Lower leg skin (tissue), 4 donors: ENCODE data around the gene PLBD2. TPM values are rescaled to one million over a fixed set of nuclear protein-coding genes. Genes with fewer than 3 reads are reported as not detected.
A peak's percentile ranks its signal among the peaks of the same experiment; 100 is the strongest.

Experiments used
- DNase-seq, 2 donors: peaks; one replicate each; pipeline ENCODE4 v3.0.0-alpha.2; 2019; ENCODE audit warnings: low spot score in 2 of 2
- H3K4me3 ChIP-seq: fragments of 200-600 bp; sonication (generic); 2 replicates; pipeline ENCODE4 v1.5.1; 2017; ENCODE audit warnings: mild to moderate bottlenecking, low read depth; ENCODE audit not compliant: poor library complexity, severe bottlenecking
- CTCF ChIP-seq, 3 donors: fragments of 450-650 bp; IDR thresholded peaks; one replicate each; pipeline ENCODE4 v1.5.1; 2016; ENCODE audit warnings: antibody characterized with exemption in 3 of 3, mild to moderate bottlenecking in 3 of 3, moderate library complexity in 2 of 3
- POLR2A ChIP-seq, 2 donors: fragments of 450-650 bp; IDR thresholded peaks; one replicate each; pipeline ENCODE4 v1.6.1; 2016 to 2017; ENCODE audit warnings: antibody characterized with exemption in 2 of 2, mild to moderate bottlenecking in 1 of 2, moderate library complexity in 1 of 2
- WGBS, 2 donors: methylation state at CpG; one replicate each; pipeline ENCODE4 v1.1.5; 2018; 5-methylcytosine and 5-hydroxymethylcytosine counted together
- intact Hi-C: fragments of 100-400 bp; cut with DNase I; formaldehyde crosslinking; loops from one replicate; pipeline ENCODE4 v1.15.0; 2023; ENCODE audit warnings: low total_unique reads
- total RNA-seq, 4 donors: library from RNA; depleted of rRNA; stranded (reverse); fragments of >200 nt; gene quantifications; one replicate each; pipeline ENCODE4 v1.1.0, GENCODE V29; 2016

Gene PLBD2
- total RNA-seq: 10 to 100 TPM; 18.9 to 41.2 (median 31.3) TPM

GRCh38 chr12:113358381-113359132 lies at the start of gene PLBD2:
TSS of gene PLBD2 (plus strand) at chr12:113358587. CDS start at chr12:113358601, 14 bp downstream.
- peak; percentile 92 to 98 for DNase-seq
- peak within 1 kb of the TSS; percentile 63 for H3K4me3 ChIP-seq
- TF ChIP-seq POLR2A (IDR thresholded peaks at IDR 0.05) (no peak), CTCF (IDR thresholded peaks at IDR 0.05) (no peak)
- intact Hi-C loops: no loop called here
- 0 to 1% methylated on average over 22 to 25 of the region's 67 CpGs for WGBS, 2 donors

GRCh38 chr12:113310489-113310888 lies 47.9 kb upstream of the PLBD2 start:
- no peak for DNase-seq
- H3K4me3 ChIP-seq: no peak overlapping the region
- WGBS, 2 donors: 100% methylated on average over 1 of the region's 1 CpG
- intact Hi-C loops: no loop called here
- TF ChIP-seq POLR2A (IDR thresholded peaks at IDR 0.05): no peak

GRCh38 chr12:113314121-113314529 lies 44.3 kb upstream of the PLBD2 start:
- WGBS, 2 donors: 60 to 65% methylated on average over 7 of the region's 7 CpGs
- no peak overlapping the region for H3K4me3 ChIP-seq
- no peak for DNase-seq
- TF ChIP-seq POLR2A (IDR thresholded peaks at IDR 0.05): no peak
- no peak for TF ChIP-seq CTCF (IDR thresholded peaks at IDR 0.05)
- intact Hi-C loops: no loop called here

GRCh38 chr12:113315358-113315757 lies 43.0 kb upstream of the PLBD2 start:
- TF ChIP-seq CTCF (IDR thresholded peaks at IDR 0.05) (no peak), POLR2A (IDR thresholded peaks at IDR 0.05) (no peak)
- H3K4me3 ChIP-seq: no peak overlapping the region
- intact Hi-C loops: no loop called here
- 80 to 86% methylated on average over 7 to 9 of the region's 9 CpGs for WGBS, 2 donors
- DNase-seq: no peak

- DNase-seq: no peak
- 94 to 96% methylated on average over 7 of the region's 7 CpGs for WGBS, 2 donors
- TF ChIP-seq POLR2A (IDR thresholded peaks at IDR 0.05): no peak
- no peak for TF ChIP-seq CTCF (IDR thresholded peaks at IDR 0.05)
- intact Hi-C loops: no loop called here
- H3K4me3 ChIP-seq: no peak overlapping the region
Measured at GRCh38 chr12:113316155-113316554, 42.2 kb upstream of the PLBD2 start.

GRCh38 chr12:113317122-113317521 lies 41.3 kb upstream of the PLBD2 start:
- H3K4me3 ChIP-seq: no peak overlapping the region
- intact Hi-C loops: no loop called here
- TF ChIP-seq POLR2A (IDR thresholded peaks at IDR 0.05) (no peak), CTCF (IDR thresholded peaks at IDR 0.05) (no peak)
- no peak for DNase-seq
- 93 to 94% methylated on average over 6 of the region's 6 CpGs for WGBS, 2 donors
